ENCODE data around the gene P3R3URF. TPM values are rescaled to one million over a fixed set of nuclear protein-coding genes. Genes with fewer than 3 reads are reported as not detected.

P3R3URF gene
- total and polyA plus RNA-seq, 2 donors (not counting 3 experiments of a cell fraction or from before 2014, with no cell fraction given), result not detected

GRCh38 chr1:46179138-46180081 lies 3.1 kb upstream of the P3R3URF start:
- H3K27ac ChIP-seq (ENCODE audit: insufficient read depth, low read depth, low read length), result no peak overlapping the region
- no peaks in the 10 kb centered on the region for H4K20me1 ChIP-seq (replicated peaks; ENCODE audit: control insufficient read depth, extremely low read depth, insufficient read depth, low read length)
- CTCF ChIA-PET, result interaction anchor here (0.6 to 7.0 kb wide), 6 partner anchors 8 to 143 kb away, joined by 3 to 134 read pairs (median 4); no protein-coding TSS in a partner anchor
- H3K4me3 ChIP-seq (replicated peaks in 1 of 3; ENCODE audit: insufficient read depth in 1 of 3, low read depth in 1 of 3, low read length in 3 of 3), result no peak overlapping the region
- POLR2A ChIA-PET, result no interaction called here
- FAIRE-seq (peak; percentile 81), DNase-seq (ENCODE audit: low read depth, low spot score) (peak; percentile 77)
- H3K79me2 ChIP-seq (ENCODE audit: control insufficient read depth, insufficient read depth, low read length), result no peaks in the 10 kb centered on the region
- no peaks in the 10 kb centered on the region for H3K9me1 ChIP-seq (replicated peaks; ENCODE audit: control insufficient read depth, extremely low read depth, insufficient read depth, low read length)
- peak overlapping the region; percentile 80 for H2AFZ ChIP-seq (ENCODE audit: low read depth, low read length)
- H3K36me3 ChIP-seq (ENCODE audit: control insufficient read depth in 2 of 2, extremely low read depth in 1 of 2, insufficient read depth in 2 of 2, low read length in 2 of 2), result no peaks in the 10 kb centered on the region
- dilution Hi-C loops (cut with MboI; ENCODE audit: extremely low pct_ligation_motif_present, low sequenced_read_pairs) (loop anchor here (25.0 kb wide), 1 partner anchor 142 kb away; no protein-coding TSS in a partner anchor), intact Hi-C loops (cut with micrococcal nuclease) (loop anchor here (1.0 to 5.0 kb wide), 6 partner anchors 24 to 295 kb away; partner anchors contain the start of genes LURAP1 and NSUN4)
- H3K9ac ChIP-seq (replicated peaks; ENCODE audit: extremely low read depth, insufficient read depth, low read length), result no peak overlapping the region
- H3K9me3 ChIP-seq (replicated peaks; ENCODE audit: control insufficient read depth, insufficient read depth, low read length), result no peaks in the 10 kb centered on the region
- no peaks in the 10 kb centered on the region for H3K27me3 ChIP-seq (ENCODE audit: control insufficient read depth in 2 of 2, insufficient read depth in 2 of 2, low read length in 2 of 2)
- peaks cover 27% of the 10 kb centered on the region for H3K4me1 ChIP-seq (ENCODE audit: control insufficient read depth, extremely low read depth, insufficient read depth, low read length)
- TF ChIP-seq POLR2AphosphoS5 (IDR thresholded peaks at IDR 0.05; ENCODE audit: insufficient read depth, low read depth, low read length), result peak; percentile 37
- TF ChIP-seq, protein P1, sequence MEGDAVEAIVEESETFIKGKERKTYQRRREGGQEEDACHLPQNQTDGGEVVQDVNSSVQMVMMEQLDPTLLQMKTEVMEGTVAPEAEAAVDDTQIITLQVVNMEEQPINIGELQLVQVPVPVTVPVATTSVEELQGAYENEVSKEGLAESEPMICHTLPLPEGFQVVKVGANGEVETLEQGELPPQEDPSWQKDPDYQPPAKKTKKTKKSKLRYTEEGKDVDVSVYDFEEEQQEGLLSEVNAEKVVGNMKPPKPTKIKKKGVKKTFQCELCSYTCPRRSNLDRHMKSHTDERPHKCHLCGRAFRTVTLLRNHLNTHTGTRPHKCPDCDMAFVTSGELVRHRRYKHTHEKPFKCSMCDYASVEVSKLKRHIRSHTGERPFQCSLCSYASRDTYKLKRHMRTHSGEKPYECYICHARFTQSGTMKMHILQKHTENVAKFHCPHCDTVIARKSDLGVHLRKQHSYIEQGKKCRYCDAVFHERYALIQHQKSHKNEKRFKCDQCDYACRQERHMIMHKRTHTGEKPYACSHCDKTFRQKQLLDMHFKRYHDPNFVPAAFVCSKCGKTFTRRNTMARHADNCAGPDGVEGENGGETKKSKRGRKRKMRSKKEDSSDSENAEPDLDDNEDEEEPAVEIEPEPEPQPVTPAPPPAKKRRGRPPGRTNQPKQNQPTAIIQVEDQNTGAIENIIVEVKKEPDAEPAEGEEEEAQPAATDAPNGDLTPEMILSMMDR (IDR thresholded peaks at IDR 0.05; ENCODE audit: extremely low read depth in 1 of 2, insufficient read depth in 1 of 2, low read depth in 1 of 2, low read length in 2 of 2), result peak; percentile 81 to 82
- no peak for TF ChIP-seq JUN (IDR thresholded peaks at IDR 0.05; ENCODE audit: borderline replicate concordance, insufficient read depth, insufficient read length, low read depth)
- TF ChIP-seq MYC (IDR thresholded peaks at IDR 0.05; ENCODE audit: low read depth, low read length), result no peak
- no peak for TF ChIP-seq GATA2 (IDR thresholded peaks at IDR 0.05; ENCODE audit: insufficient read depth, insufficient read length, low read depth, low read length)
- TF ChIP-seq EZH2 (IDR thresholded peaks at IDR 0.05; ENCODE audit: borderline replicate concordance, low read depth, low read length, severe bottlenecking), result no peak
- no TSS peak for BruUV-seq (replicated peaks)
- H3K4me2 ChIP-seq (ENCODE audit: insufficient read depth, low read length), result no peak overlapping the region
